ENCODE data around the gene FGA. TPM values are rescaled to one million over a fixed set of nuclear protein-coding genes. Genes with fewer than 3 reads are reported as not detected.
A peak's percentile ranks its signal among the peaks of the same experiment; 100 is the strongest.

FGA gene
- total RNA-seq (2021; fragmentation: NEBNext Ultra II Directional; extraction: Animal tissue kit (Norgen Biotek cat#: 25700)) (not detected in 2 replicates), polyA plus RNA-seq (2011; rRNA removed) (not detected in 2 replicates), polyA minus RNA-seq (2011; rRNA and poly(A)+ RNA removed) (not detected in 2 replicates)
- 0.03 TPM for polyA plus RNA-seq (2011; cell fraction: cytosol; rRNA removed)
- polyA plus RNA-seq (2011; cell fraction: nucleus; rRNA removed), result not detected
- polyA plus RNA-seq (2012, experiment 1 of 2), result not detected in 4 replicates
- polyA plus RNA-seq (2012, experiment 2 of 2), result not detected
- not detected for polyA plus RNA-seq (2013, experiment 1 of 2)
- polyA plus RNA-seq (2013, experiment 2 of 2), result not detected
- polyA minus RNA-seq (2011; cell fraction: cytosol; rRNA and poly(A)+ RNA removed), result not detected
- polyA minus RNA-seq (2011; cell fraction: nucleus; rRNA and poly(A)+ RNA removed), result not detected
- long read RNA-seq, experiment 1, result 0 reads
- long read RNA-seq, experiment 2, result 0 reads

GRCh38 chr4:154590329-154591006 lies at the start of gene FGA:
FGA (minus strand) TSS chr4:154590742; CDS start chr4:154590687, 55 bp downstream.
- Histone ChIP-seq H4K5ac (ENCODE audit: insufficient read length, low read depth, low read length) (no peak within 1 kb of the TSS), H4K8ac (ENCODE audit: extremely low read depth, insufficient read depth, low read length) (no peak within 1 kb of the TSS), H3K4me2 (ENCODE audit: insufficient read depth in 1 of 2, low read depth in 2 of 2, low read length in 2 of 2) (no peak within 1 kb of the TSS), H3K4ac (replicated peaks; ENCODE audit: insufficient read length, low read depth, low read length) (no peak within 1 kb of the TSS), H3K23ac (ENCODE audit: insufficient read length) (no peak within 1 kb of the TSS), H2BK5ac (ENCODE audit: low read depth, low read length) (no peak within 1 kb of the TSS), H2BK15ac (ENCODE audit: low read length) (no peak within 1 kb of the TSS), H3K79me1 (ENCODE audit: low read depth, low read length) (no peaks in the 10 kb centered on the region), H3K23me2 (ENCODE audit: low read depth, low read length) (no peaks in the 10 kb centered on the region), H3K9ac (replicated peaks in 1 of 4; ENCODE audit: extremely low read depth in 1 of 4, low read depth in 3 of 4, low read length in 3 of 4) (no peak within 1 kb of the TSS), H3K9me3 (ENCODE audit: insufficient read depth in 2 of 2, low read depth in 1 of 2, low read length in 1 of 2) (no peaks in the 10 kb centered on the region), H4K20me1 (replicated peaks in 1 of 2; ENCODE audit: control insufficient read depth in 1 of 2, insufficient read depth in 2 of 2, low read length in 2 of 2) (no peaks in the 10 kb centered on the region), H3K36me3 (ENCODE audit: control insufficient read depth in 2 of 4, insufficient read depth in 4 of 4, low read length in 3 of 4) (no peaks in the 10 kb centered on the region), H3K4me1 (replicated peaks in 1 of 4; ENCODE audit: control insufficient read depth in 3 of 4, insufficient read depth in 4 of 4, low read length in 3 of 4) (0 out of 7 replicates have a peak, but pooled peaks cover 0 to 3% (median 0%) of the 10 kb centered on the region in 4 experiments), H3K27ac (ENCODE audit: low read depth, low read length) (no peak within 1 kb of the TSS), H2BK120ac (replicated peaks; ENCODE audit: low read depth, low read length) (no peak within 1 kb of the TSS), H3K79me2 (ENCODE audit: control insufficient read depth in 1 of 2, insufficient read depth in 2 of 2, low read length in 2 of 2) (no peaks in the 10 kb centered on the region), H2AFZ (ENCODE audit: low read length) (peak within 1 kb of the TSS; percentile 82; the same call in 1 of the 2 replicates), H2AK5ac (ENCODE audit: low read depth, low read length) (no peak within 1 kb of the TSS), H4K91ac (replicated peaks; ENCODE audit: insufficient read length, low read length) (no peak within 1 kb of the TSS), H2BK12ac (ENCODE audit: low read depth, low read length) (no peak within 1 kb of the TSS), H3K4me3 (ENCODE audit: extremely low read depth in 1 of 4, insufficient read depth in 2 of 4, low read depth in 3 of 4, low read length in 4 of 4) (no peak within 1 kb of the TSS), H3K14ac (ENCODE audit: insufficient read length) (no peak within 1 kb of the TSS), H3K18ac (ENCODE audit: extremely low read depth, low read length) (no peak within 1 kb of the TSS), H2BK20ac (ENCODE audit: low read length) (no peak within 1 kb of the TSS), H3K27me3 (replicated peaks in 1 of 4; ENCODE audit: control insufficient read depth in 3 of 4, extremely low read depth in 1 of 4, insufficient read depth in 3 of 4, low read length in 3 of 4) (no peaks in the 10 kb centered on the region), H3K56ac (replicated peaks; ENCODE audit: insufficient read length, low read depth, low read length) (no peak within 1 kb of the TSS)
- TF ChIP-seq CHD1 (IDR thresholded peaks at IDR 0.05; ENCODE audit: low read depth, low read length), result no peak
- 0 out of 2 replicates have a peak, but pooled peaks have one; percentile 27 for TF ChIP-seq CEBPB (IDR thresholded peaks at IDR 0.05; ENCODE audit: low read depth, low read length)
- ChIA-PET CTCF (ENCODE audit: partially characterized antibody) (interaction anchor here (1.2 to 1.3 kb wide), 2 partner anchors 17 to 31 kb away, joined by 3 read pairs; no protein-coding TSS in a partner anchor), POLR2A (ENCODE audit: partially characterized antibody) (no interaction called here)
- FAIRE-seq (no peak), DNase-seq (ENCODE audit: low read depth in 1 of 2, low spot score in 2 of 2) (no peak)
- WGBS, 2 experiments (ENCODE audit: extremely low coverage in 1 of 2, insufficient coverage in 1 of 2, insufficient read length in 1 of 2, insufficient replicate concordance in 2 of 2, low coverage in 1 of 2, low lambda C conversion rate in 2 of 2, missing lambda C conversion rate in 1 of 2), result 81% methylated on average over 3 of the region's 3 CpGs; no CpG with 5 or more reads in 1 of the 2 experiments

Measured in H1 (cell line).